Hindlimb muscle (tissue), 1 donor: ENCODE measurements around the gene COL6A1. TPM values are rescaled to one million over a fixed set of nuclear protein-coding genes. Genes with fewer than 3 reads are reported as not detected.
"Not testable (repeated sequence)": the region's sequence is repeated elsewhere in the genome, so short reads cannot be mapped to it uniquely, and the experiment has no call there.

Source experiments
- DNase-seq: peaks from one replicate; pipeline ENCODE4 v3.0.0-alpha.2; 2013
- polyA plus RNA-seq: library from polyadenylated mRNA; unstranded; fragments of 120-200 nt; gene quantifications from one replicate; pipeline ENCODE4 v1.2.1, GENCODE V29; 2013; ENCODE audit not compliant: insufficient read length

The COL6A1 gene
- polyA plus RNA-seq, 1 donor: 430 TPM

- DNase-seq: no peak
Measured at GRCh38 chr21:46032100-46032499, 50.5 kb downstream of the COL6A1 start.

GRCh38 chr21:46033410-46034400 lies 52.1 kb downstream of the COL6A1 start:
- no peak for DNase-seq

GRCh38 chr21:46035809-46036695 lies 54.5 kb downstream of the COL6A1 start:
- no peak for DNase-seq

- no peak for DNase-seq
Measured at GRCh38 chr21:46036696-46037330, 55.2 kb downstream of the COL6A1 start.

GRCh38 chr21:46037331-46038325 lies 56.1 kb downstream of the COL6A1 start:
- DNase-seq: no peak

DNA sequence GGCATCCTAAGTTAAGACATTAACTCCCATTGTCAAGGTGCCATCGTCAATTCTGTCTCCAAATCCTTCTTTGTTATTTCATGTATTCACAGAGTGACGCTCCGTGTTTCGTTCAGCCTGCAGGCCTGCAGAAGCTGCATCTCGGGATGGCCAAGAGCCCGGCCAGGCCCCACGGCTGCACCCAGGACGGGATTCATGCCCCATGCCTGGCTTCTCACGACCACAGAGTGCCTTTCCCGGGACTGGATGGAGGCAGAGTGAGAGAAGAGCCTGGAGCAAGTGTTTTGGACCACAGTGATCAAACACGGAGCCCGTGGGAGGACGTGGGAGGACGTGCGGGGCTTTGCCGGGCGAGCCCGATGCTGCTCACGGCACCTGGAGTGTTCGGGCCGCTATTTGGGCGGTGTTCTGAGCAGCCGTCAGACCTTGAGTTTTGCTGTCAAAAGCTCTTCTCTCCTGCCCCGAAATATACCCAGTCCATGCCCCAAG lies 56.8 kb downstream of the COL6A1 start:
- no peak for DNase-seq

DNA sequence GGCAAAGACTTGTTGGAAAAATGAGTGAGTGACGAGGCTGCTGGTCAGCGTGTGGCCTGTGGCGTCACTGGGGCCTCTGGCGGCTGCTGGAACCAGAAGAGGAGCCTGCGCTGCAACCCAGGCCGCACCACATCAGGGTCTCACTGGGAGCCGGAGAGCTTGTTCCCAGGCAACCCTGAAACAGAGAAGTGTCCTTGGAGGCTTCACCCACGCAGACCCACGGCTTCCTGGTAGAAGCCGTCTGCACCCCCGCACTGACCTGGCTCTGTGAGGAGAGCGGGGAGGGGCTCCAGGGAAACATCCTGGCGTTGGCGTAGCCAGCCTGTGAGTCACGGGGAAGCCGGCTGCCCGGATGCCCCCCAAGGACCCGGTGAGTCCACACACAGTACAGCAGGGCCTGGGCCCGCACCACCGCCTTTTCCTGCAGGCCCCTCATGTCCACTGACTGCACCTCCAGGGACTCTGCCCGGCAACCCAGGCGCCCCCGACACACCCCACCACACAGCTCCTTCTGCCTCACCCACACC lies 57.4 kb downstream of the COL6A1 start:
- DNase-seq: no peak

- no peak for DNase-seq
Measured at GRCh38 chr21:46039891-46040660, 58.5 kb downstream of the COL6A1 start.

DNA sequence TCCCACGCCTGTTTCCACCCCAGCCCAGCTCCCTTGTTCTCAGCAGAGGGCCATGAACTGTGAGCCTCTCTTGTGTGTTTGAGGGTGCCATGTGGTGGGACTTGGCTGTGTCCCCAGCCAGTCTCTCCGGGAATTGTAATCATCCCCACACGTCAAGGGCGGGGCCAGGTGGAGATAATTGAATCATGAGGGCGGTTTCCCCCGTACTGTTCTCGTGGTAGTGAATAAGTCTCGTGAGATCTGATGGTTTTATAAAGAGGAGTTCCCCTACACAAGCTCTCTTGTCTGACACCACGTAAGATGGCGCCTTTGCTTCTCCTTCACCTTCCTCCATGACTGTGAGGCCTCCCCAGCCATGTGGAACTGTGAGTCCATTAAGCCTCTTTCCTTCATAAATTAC lies 59.1 kb downstream of the COL6A1 start:
- DNase-seq: no peak

DNA sequence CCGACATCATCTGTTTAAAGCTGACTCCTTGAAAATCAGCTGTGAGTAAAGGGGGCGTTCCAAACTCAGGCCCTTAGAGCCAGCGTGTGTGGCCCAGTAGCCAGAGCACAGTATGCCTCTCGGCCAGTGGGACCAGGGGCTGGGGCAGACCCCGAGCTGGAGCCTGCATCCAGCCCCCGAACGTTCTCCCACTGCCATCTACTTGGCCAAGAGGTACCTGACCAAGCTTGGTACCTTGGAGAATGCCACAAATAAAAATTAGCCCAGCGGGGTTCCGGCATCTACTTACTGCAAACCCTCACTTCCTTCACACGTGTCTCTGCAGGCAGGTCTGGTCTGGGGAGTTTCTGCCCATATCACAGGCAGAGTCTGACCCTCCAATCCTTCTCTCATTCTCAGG lies 59.6 kb downstream of the COL6A1 start:
- DNase-seq: no peak

DNA sequence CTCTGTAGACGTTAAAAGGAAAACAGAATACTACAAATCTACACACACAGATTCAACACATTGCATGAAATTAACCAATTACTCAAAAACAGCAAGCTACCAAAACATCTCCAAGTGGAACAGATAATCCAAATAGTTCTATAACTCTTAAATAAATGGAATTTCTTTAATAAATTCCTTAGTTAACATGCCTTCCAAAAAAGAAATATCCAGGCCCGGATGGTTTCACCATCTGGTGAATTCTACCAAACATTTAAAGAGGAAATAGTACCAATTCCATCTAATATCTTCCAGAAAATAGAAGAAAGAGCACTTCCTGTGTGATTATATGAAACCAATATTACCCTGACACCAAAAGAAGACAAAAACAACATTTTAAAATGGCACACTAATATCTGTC lies 63.6 kb downstream of the COL6A1 start:
- DNase-seq: no peak

GRCh38 chr21:46046471-46046870 lies 64.9 kb downstream of the COL6A1 start:
- no peak for DNase-seq

- DNase-seq: not testable (repeated sequence)
Measured at GRCh38 chr21:46046906-46047305, 65.3 kb downstream of the COL6A1 start.

GRCh38 chr21:46048926-46049889 lies 67.6 kb downstream of the COL6A1 start:
- DNase-seq: peak; percentile 97

- DNase-seq: no peak
Measured at GRCh38 chr21:46049890-46050667, 68.5 kb downstream of the COL6A1 start.

DNA sequence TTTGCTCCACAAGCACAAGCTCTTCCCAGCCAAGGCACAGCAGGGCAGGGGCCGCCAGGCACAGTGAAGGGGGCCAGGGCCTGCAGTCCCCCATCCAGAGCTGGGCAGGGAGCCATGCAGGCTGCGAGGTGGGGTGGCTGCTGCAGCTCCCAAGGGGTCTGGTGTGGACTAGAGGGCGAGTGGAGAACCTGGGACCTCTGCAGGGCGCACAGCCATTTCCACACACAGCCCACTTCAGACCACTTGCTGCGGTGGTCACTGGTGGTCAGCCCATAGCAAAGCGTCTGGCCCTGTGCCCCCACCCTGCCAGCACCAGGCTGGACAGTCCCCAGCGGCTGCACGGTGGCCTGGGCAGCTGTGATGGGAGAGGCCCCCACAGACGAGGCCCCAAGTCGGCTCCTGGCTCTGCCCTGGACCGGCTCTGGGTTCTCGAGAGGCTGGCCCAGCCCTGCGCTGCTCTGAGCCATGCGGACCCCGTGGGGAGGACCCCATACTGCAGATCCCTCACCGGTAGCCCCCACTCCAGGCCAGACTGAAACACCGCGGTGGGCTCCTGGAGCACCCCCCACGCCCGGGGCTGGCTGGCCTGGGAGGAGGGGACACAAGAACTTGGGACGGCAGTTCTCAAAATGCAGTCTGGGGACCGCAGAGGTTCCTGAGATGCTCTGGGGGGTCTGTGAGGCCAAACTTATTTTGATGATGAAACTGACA lies 69.3 kb downstream of the COL6A1 start:
- no peak for DNase-seq

DNA sequence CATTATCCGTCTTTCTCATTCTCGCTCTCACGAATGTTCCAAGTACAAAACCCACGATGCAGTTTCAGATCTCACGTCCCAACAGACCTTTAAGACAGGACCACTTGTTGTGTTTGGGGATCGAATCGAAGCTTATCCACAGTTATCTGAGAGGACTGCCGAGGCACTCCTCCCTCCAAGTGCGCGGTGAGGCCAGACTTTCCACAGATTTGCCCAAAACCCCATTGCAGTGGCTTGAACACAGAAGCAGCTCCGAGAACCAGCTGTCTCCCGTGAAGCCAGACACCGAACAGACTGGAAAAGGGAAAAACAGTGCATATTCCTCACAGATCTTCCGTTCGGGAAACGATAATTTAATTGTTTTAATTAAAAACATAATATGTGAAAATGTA lies 69.8 kb downstream of the COL6A1 start:
- no peak for DNase-seq
